GM18861 (cell line): ENCODE measurements around the gene PMIS2.

Experiments
- ATAC-seq: cut with Tn5 transposase; IDR thresholded peaks from one replicate; pipeline ENCODE4 v1.9.1; 2021; ENCODE audit not compliant: unreplicated experiment

Gene PMIS2

GRCh38 chr19:35556025-35556590 lies 29.9 kb upstream of the PMIS2 start:
- ATAC-seq: no peak

- no peak for ATAC-seq
Measured at GRCh38 chr19:35556846-35557538, 29.0 kb upstream of the PMIS2 start.

- ATAC-seq: no peak
Measured at GRCh38 chr19:35557539-35558399, 28.2 kb upstream of the PMIS2 start.

- no peak for ATAC-seq
Measured at GRCh38 chr19:35558400-35559280, 27.3 kb upstream of the PMIS2 start.

GRCh38 chr19:35559281-35559659 lies 26.7 kb upstream of the PMIS2 start:
- ATAC-seq: no peak

- no peak for ATAC-seq
Measured at GRCh38 chr19:35559781-35560180, 26.2 kb upstream of the PMIS2 start.

- ATAC-seq: no peak
Measured at GRCh38 chr19:35560271-35560670, 25.7 kb upstream of the PMIS2 start.

- ATAC-seq: no peak
Measured at GRCh38 chr19:35560677-35561076, 25.3 kb upstream of the PMIS2 start.

GRCh38 chr19:35561436-35561835 lies 24.5 kb upstream of the PMIS2 start:
- ATAC-seq: no peak

GRCh38 chr19:35562336-35562735 lies 23.6 kb upstream of the PMIS2 start:
- ATAC-seq: no peak

GRCh38 chr19:35562776-35563175 lies 23.2 kb upstream of the PMIS2 start:
- ATAC-seq: no peak

- no peak for ATAC-seq
Measured at GRCh38 chr19:35563207-35563829, 22.7 kb upstream of the PMIS2 start, which contains the start of gene ATP4A. Gene ATP4A (minus strand): TSS chr19:35563658. CDS start chr19:35563629, 29 bp downstream.

GRCh38 chr19:35565016-35565856 lies 20.7 kb upstream of the PMIS2 start:
- ATAC-seq: no peak

- ATAC-seq: no peak
Measured at GRCh38 chr19:35566738-35567137, 19.2 kb upstream of the PMIS2 start.

GRCh38 chr19:35569281-35569781 lies 16.6 kb upstream of the PMIS2 start:
- no peak for ATAC-seq

- ATAC-seq: no peak
Measured at GRCh38 chr19:35571406-35571965, 14.5 kb upstream of the PMIS2 start.

- ATAC-seq: no peak
Measured at GRCh38 chr19:35577918-35578317, 8.1 kb upstream of the PMIS2 start.

GRCh38 chr19:35578707-35579106 lies 7.3 kb upstream of the PMIS2 start:
- ATAC-seq: no peak

GRCh38 chr19:35582760-35583159 lies 3.2 kb upstream of the PMIS2 start:
- ATAC-seq: no peak
